H1 (cell line): ENCODE results near the gene MATN1. TPM values are rescaled to one million over a fixed set of nuclear protein-coding genes. Genes with fewer than 3 reads are reported as not detected.

ENCODE experiments used
- CTCF ChIA-PET: fragments of 300-600 bp; sonication (Branson Sonifier 250); formaldehyde crosslinking; loops from one replicate; lab custom pipeline; 2021; ENCODE audit not compliant: partially characterized antibody; lab: Charles Lee
- POLR2A ChIA-PET: fragments of 300-600 bp; sonication (Branson Sonifier 250); formaldehyde crosslinking; loops from one replicate; lab custom pipeline; 2021; ENCODE audit warnings: inconsistent platforms; ENCODE audit not compliant: partially characterized antibody; lab: Charles Lee
- DNase-seq, 2 experiments: peaks; one replicate each; pipeline versions ENCODE4 v3.0.0 to v3.0.0-alpha.2; 2010 to 2022; ENCODE audit warnings: low spot score in 2 of 2, low read depth in 1 of 2, mixed read lengths in 1 of 2
- FAIRE-seq: peaks from 2 replicates; lab custom pipeline; 2011; peaks lifted over from hg19 to GRCh38; lab: Jason Lieb, UNC
- H2AFZ ChIP-seq: 2 replicates; pipeline ENCODE4 v1.8.1; 2012; ENCODE audit warnings: low read length, inconsistent platforms
- H2AK5ac ChIP-seq: 2 replicates; pipeline ENCODE4 v1.6.1; 2013; ENCODE audit warnings: low read depth, low read length
- H2BK120ac ChIP-seq: replicated peaks from 2 replicates; pipeline ENCODE3; 2013; ENCODE audit warnings: low read depth, low read length, inconsistent platforms
- H2BK12ac ChIP-seq: 2 replicates; pipeline ENCODE4 v1.6.1; 2013; ENCODE audit warnings: low read depth, low read length
- H2BK15ac ChIP-seq: 2 replicates; pipeline ENCODE4 v1.6.1; 2013; ENCODE audit warnings: low read length
- H2BK20ac ChIP-seq: 2 replicates; pipeline ENCODE4 v1.6.1; 2013; ENCODE audit warnings: low read length
- H2BK5ac ChIP-seq: 2 replicates; pipeline ENCODE4 v1.6.1; 2013; ENCODE audit warnings: low read depth, low read length
- H3K14ac ChIP-seq: 2 replicates; pipeline ENCODE4 v1.6.1; 2013; ENCODE audit warnings: inconsistent platforms; ENCODE audit not compliant: insufficient read length
- H3K18ac ChIP-seq: 2 replicates; pipeline ENCODE4 v1.6.1; 2013; ENCODE audit warnings: low read length; ENCODE audit errors: extremely low read depth
- H3K23ac ChIP-seq: 2 replicates; pipeline ENCODE4 v1.6.1; 2013; ENCODE audit warnings: inconsistent platforms; ENCODE audit not compliant: insufficient read length
- H3K23me2 ChIP-seq: 2 replicates; pipeline ENCODE4 v1.6.1; 2013; ENCODE audit warnings: low read depth, low read length
- H3K27ac ChIP-seq: 2 replicates; pipeline ENCODE4 v1.6.1; 2011; ENCODE audit warnings: low read depth, low read length, inconsistent platforms
- H3K27me3 ChIP-seq, 4 experiments: replicated peaks in 1 of 4; 1 replicate in 1 of 4; 2 replicates in 3 of 4; pipeline versions ENCODE4 v1.6.1 to v1.8.1; 2011 to 2013; ENCODE audit warnings: low read length in 3 of 4, mild to moderate bottlenecking in 3 of 4, inconsistent platforms in 2 of 4, mixed read lengths in 2 of 4, moderate library complexity in 1 of 4; ENCODE audit not compliant: control insufficient read depth in 3 of 4, insufficient read depth in 3 of 4; ENCODE audit errors: extremely low read depth in 1 of 4
- H3K36me3 ChIP-seq, 4 experiments: 2 replicates each; pipeline versions ENCODE4 v1.6.1 to v1.8.1; 2011 to 2013; ENCODE audit warnings: mild to moderate bottlenecking in 4 of 4, low read length in 3 of 4, moderate library complexity in 2 of 4, control low read depth in 1 of 4, inconsistent platforms in 1 of 4; ENCODE audit not compliant: insufficient read depth in 4 of 4, control insufficient read depth in 2 of 4
- H3K4ac ChIP-seq: replicated peaks from 2 replicates; pipeline ENCODE3; 2013; ENCODE audit warnings: low read length, low read depth, mixed read lengths, inconsistent platforms; ENCODE audit not compliant: insufficient read length
- H3K4me1 ChIP-seq, 4 experiments: replicated peaks in 1 of 4; 1 replicate in 1 of 4; 2 replicates in 3 of 4; pipeline versions ENCODE4 v1.6.1 to v1.8.1; 2011 to 2013; ENCODE audit warnings: low read length in 3 of 4, inconsistent platforms in 2 of 4, mixed read lengths in 1 of 4; ENCODE audit not compliant: insufficient read depth in 4 of 4, control insufficient read depth in 3 of 4
- H3K4me2 ChIP-seq, 2 experiments: 2 replicates each; pipeline versions ENCODE4 v1.6.1 to v1.8.1; 2011 to 2013; ENCODE audit warnings: low read depth in 2 of 2, low read length in 2 of 2, control low read depth in 1 of 2, inconsistent platforms in 1 of 2, mild to moderate bottlenecking in 1 of 2; ENCODE audit not compliant: insufficient read depth in 1 of 2
- H3K4me3 ChIP-seq, 4 experiments: fragments of 200-600, 300-600 bp in 1 of 4; sonication (generic), shearing (Covaris generic), sonication (Bioruptor Twin) in 1 of 4; 2 replicates each; pipeline versions ENCODE4 v1.5.1 to v1.8.1; 2011 to 2016; ENCODE audit warnings: low read length in 4 of 4, low read depth in 3 of 4, control low read depth in 2 of 4, inconsistent platforms in 2 of 4, mild to moderate bottlenecking in 2 of 4, mixed read lengths in 1 of 4, moderate library complexity in 1 of 4; ENCODE audit not compliant: insufficient read depth in 2 of 4; ENCODE audit errors: extremely low read depth in 1 of 4
- H3K56ac ChIP-seq: replicated peaks from 2 replicates; pipeline ENCODE3; 2013; ENCODE audit warnings: low read depth, mild to moderate bottlenecking, mixed read lengths, low read length, inconsistent platforms; ENCODE audit not compliant: insufficient read length
- H3K79me1 ChIP-seq: 2 replicates; pipeline ENCODE4 v1.6.1; 2013; ENCODE audit warnings: low read depth, low read length, control low read depth
- H3K79me2 ChIP-seq, 2 experiments: 2 replicates each; pipeline versions ENCODE4 v1.6.1 to v1.8.1; 2012 to 2013; ENCODE audit warnings: low read length in 2 of 2, mild to moderate bottlenecking in 2 of 2, inconsistent platforms in 1 of 2; ENCODE audit not compliant: insufficient read depth in 2 of 2, control insufficient read depth in 1 of 2
- H3K9ac ChIP-seq, 4 experiments: replicated peaks in 1 of 4; 1 replicate in 1 of 4; 2 replicates in 3 of 4; pipeline versions ENCODE4 v1.6.1 to v1.8.1; 2011 to 2013; ENCODE audit warnings: low read depth in 3 of 4, low read length in 3 of 4, control low read depth in 2 of 4, mild to moderate bottlenecking in 2 of 4, moderate library complexity in 2 of 4, inconsistent platforms in 1 of 4; ENCODE audit errors: extremely low read depth in 1 of 4
- H3K9me3 ChIP-seq, 2 experiments: 2 replicates each; pipeline versions ENCODE4 v1.6.1 to v1.8.1; 2012 to 2013; ENCODE audit warnings: mild to moderate bottlenecking in 2 of 2, moderate library complexity in 2 of 2, control low read depth in 1 of 2, inconsistent platforms in 1 of 2, low read depth in 1 of 2, low read length in 1 of 2, mixed read lengths in 1 of 2; ENCODE audit not compliant: insufficient read depth in 2 of 2
- H4K20me1 ChIP-seq, 2 experiments: replicated peaks in 1 of 2; 2 replicates each; pipeline versions ENCODE3 to v1.8.1; 2011 to 2013; ENCODE audit warnings: inconsistent platforms in 2 of 2, low read length in 2 of 2, mild to moderate bottlenecking in 1 of 2; ENCODE audit not compliant: insufficient read depth in 2 of 2, control insufficient read depth in 1 of 2
- H4K5ac ChIP-seq: 2 replicates; pipeline ENCODE4 v1.6.1; 2013; ENCODE audit warnings: low read length, low read depth, mixed read lengths, inconsistent platforms; ENCODE audit not compliant: insufficient read length
- H4K8ac ChIP-seq: 2 replicates; pipeline ENCODE4 v1.8.0; 2013; ENCODE audit warnings: mild to moderate bottlenecking, moderate library complexity, low read length, inconsistent platforms; ENCODE audit not compliant: insufficient read depth; ENCODE audit errors: extremely low read depth
- H4K91ac ChIP-seq: replicated peaks from 2 replicates; pipeline ENCODE3; 2013; ENCODE audit warnings: low read length, mixed read lengths, inconsistent platforms; ENCODE audit not compliant: insufficient read length
- BCL11A ChIP-seq, 2 experiments: IDR thresholded peaks; one replicate each; pipeline ENCODE4 v1.6.1; 2011; ENCODE audit warnings: low read depth in 2 of 2, low read length in 2 of 2, mild to moderate bottlenecking in 2 of 2
- CBX8 ChIP-seq: fragments of 300-800, 300-1000 bp; sonication (generic); IDR thresholded peaks from 2 replicates; pipeline ENCODE4 v1.7.1; 2016; ENCODE audit warnings: low read depth, low read length, borderline replicate concordance
- GTF2F1 ChIP-seq: IDR thresholded peaks from 2 replicates; pipeline ENCODE4 v1.6.1; 2012; ENCODE audit warnings: low read depth, low read length, improper control_type of control experiment, borderline replicate concordance
- POLR2A ChIP-seq, 2 experiments: IDR thresholded peaks; 1 replicate in 1 of 2; 2 replicates in 1 of 2; pipeline ENCODE4 v1.6.1; 2011; ENCODE audit warnings: low read depth in 2 of 2, low read length in 2 of 2, mild to moderate bottlenecking in 2 of 2; ENCODE audit errors: control extremely low read depth in 1 of 2
- POLR2AphosphoS5 ChIP-seq: IDR thresholded peaks from 2 replicates; pipeline ENCODE4 v1.6.1; 2011; ENCODE audit warnings: low read depth, low read length
- RXRA ChIP-seq: IDR thresholded peaks from 2 replicates; pipeline ENCODE4 v1.6.1; 2011; ENCODE audit warnings: low read depth, mild to moderate bottlenecking, low read length, moderate library complexity; ENCODE audit not compliant: insufficient read depth
- SP1 ChIP-seq: IDR thresholded peaks from 2 replicates; pipeline ENCODE4 v1.6.1; 2011; ENCODE audit warnings: low read depth, low read length
- TAF7 ChIP-seq: optimal IDR thresholded peaks from 2 replicates; pipeline ENCODE3; 2011; ENCODE audit warnings: low read depth, mild to moderate bottlenecking, inconsistent platforms, low read length, moderate library complexity, borderline replicate concordance
- YY1 ChIP-seq: IDR thresholded peaks from 2 replicates; pipeline ENCODE4 v1.6.1; 2011; ENCODE audit warnings: low read depth, mild to moderate bottlenecking, low read length
- WGBS, 2 experiments: shearing (Covaris generic) in 1 of 2; methylation state at CpG; one replicate each; pipeline versions ENCODE4 v1.1.6 to v1.1.7; 2013 to 2015; ENCODE audit warnings: low lambda C conversion rate in 2 of 2, mixed read lengths in 2 of 2, inconsistent platforms in 1 of 2, low coverage in 1 of 2, missing lambda C conversion rate in 1 of 2; ENCODE audit not compliant: insufficient replicate concordance in 2 of 2, insufficient coverage in 1 of 2, insufficient read length in 1 of 2; ENCODE audit errors: extremely low coverage in 1 of 2, missing lambda C conversion rate in 1 of 2; 5-methylcytosine and 5-hydroxymethylcytosine counted together
- polyA plus RNA-seq, 7 experiments: library from polyadenylated mRNA; depleted of rRNA in 3 of 7; stranded (reverse) in 5 of 7; unstranded in 2 of 7; fragments of >200 nt in 5 of 7; fragments of 200-250 nt in 2 of 7; gene quantifications; 1 replicate in 5 of 7; 2 replicates in 1 of 7; 4 replicates in 1 of 7; pipeline versions ENCODE4 v1.2.1 to v1.2.3, GENCODE V29; 2011 to 2013; ENCODE audit warnings: missing spikeins in 2 of 7, mixed read lengths in 2 of 7
- total RNA-seq: library from RNA; stranded (reverse); fragmentation: NEBNext Ultra II Directional; extraction: Animal tissue kit (Norgen Biotek cat#: 25700); gene quantifications from 2 replicates; pipeline ENCODE4 v1.2.1, GENCODE V29; 2021

Gene MATN1
- total and polyA plus RNA-seq, 2 of the 8 experiments (the other 6 are each of a cell fraction or from before 2014, with no cell fraction given): 0.12 to 0.28 TPM

DNA sequence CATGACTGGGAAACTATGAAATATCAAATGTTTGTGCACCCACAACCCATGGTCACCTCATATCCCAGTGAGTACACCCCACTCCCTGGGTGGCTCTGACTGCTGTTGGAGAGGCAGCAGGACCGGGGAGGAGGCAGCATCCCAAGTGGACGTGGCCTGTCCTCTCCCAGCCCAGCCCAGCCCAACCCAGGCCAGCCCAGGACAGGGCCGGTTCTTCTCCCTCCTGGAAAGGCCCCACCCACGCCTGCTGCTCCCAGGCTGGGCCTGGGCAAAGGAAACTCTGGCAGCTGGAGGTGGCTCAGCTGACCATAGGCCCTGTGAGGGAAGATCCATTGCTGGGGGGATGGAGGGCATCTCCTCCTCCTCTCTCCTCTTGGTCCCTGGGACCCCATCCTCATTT, 19.1 kb downstream of the MATN1 start:
- H3K18ac ChIP-seq: no peak overlapping the region
- DNase-seq: no peak
- no peak overlapping the region for H2BK120ac ChIP-seq
- H2BK5ac ChIP-seq: no peak overlapping the region
- CTCF ChIA-PET: interaction anchor here (1.7 to 2.3 kb wide), 3 partner anchors 12 to 19 kb away, joined by 4 to 6 read pairs (median 5); no protein-coding TSS in a partner anchor
- H2BK15ac ChIP-seq: no peak overlapping the region
- no peak overlapping the region for H3K4ac ChIP-seq
- no peak overlapping the region for H4K5ac ChIP-seq
- H3K56ac ChIP-seq: no peak overlapping the region
- H3K4me2 ChIP-seq: no peak overlapping the region
- peaks cover 0 to 3% (median under 1%) of the 10 kb centered on the region in 4 experiments; a peak in 4 of 7 replicates for H3K4me1 ChIP-seq
- H3K9me3 ChIP-seq: no peaks in the 10 kb centered on the region
- no peaks in the 10 kb centered on the region for H3K27me3 ChIP-seq
- H3K36me3 ChIP-seq: no peaks in the 10 kb centered on the region
- H3K79me1 ChIP-seq: no peaks in the 10 kb centered on the region
- H3K23ac ChIP-seq: no peak overlapping the region
- H4K20me1 ChIP-seq: peaks cover 0 to 3% of the 10 kb centered on the region in 2 experiments
- no peak overlapping the region for H2AFZ ChIP-seq
- no peak overlapping the region for H3K9ac ChIP-seq
- TF ChIP-seq BCL11A (IDR thresholded peaks at IDR 0.05; ENCODE audit: low read depth in 2 of 2, low read length in 2 of 2): no peak
- no peak for TF ChIP-seq RXRA
- no peak for TF ChIP-seq POLR2AphosphoS5
- TF ChIP-seq SP1: no peak
- TF ChIP-seq YY1: no peak
- no peak for TF ChIP-seq POLR2A (IDR thresholded peaks at IDR 0.05; ENCODE audit: control extremely low read depth in 1 of 2, low read depth in 2 of 2, low read length in 2 of 2)
- TF ChIP-seq CBX8: no peak
- TF ChIP-seq TAF7: no peak
- TF ChIP-seq GTF2F1: no peak
- TF ChIP-seq, all 59 proteins: peak for 0
- Histone ChIP-seq H2BK12ac (no peak overlapping the region), H3K4me3 (no peak overlapping the region), H4K8ac (no peak overlapping the region), H3K14ac (no peak overlapping the region), H4K91ac (no peak overlapping the region), H3K27ac (no peak overlapping the region), H3K23me2 (peaks cover 11% of the 10 kb centered on the region; the same call in 1 of the 2 replicates), H2BK20ac (no peak overlapping the region), H3K79me2 (no peaks in the 10 kb centered on the region), H2AK5ac (no peak overlapping the region)
- POLR2A ChIA-PET: no interaction called here
- 100% methylated on average over 2 of the region's 4 CpGs; no CpG with 5 or more reads in 1 of the 2 experiments for WGBS, 2 experiments
- no peak for FAIRE-seq
